Activated naive CD4-positive, alpha-beta T cell treated with anti-CD3 and anti-CD28 coated beads, Interleukin-2, amount 50 U/mL, for 16 hours (primary cell): ENCODE data around the gene CAPS.

Experiments
- DNase-seq: peaks from one replicate; pipeline ENCODE4 v3.0.0-alpha.2; 2020

CAPS gene

DNA sequence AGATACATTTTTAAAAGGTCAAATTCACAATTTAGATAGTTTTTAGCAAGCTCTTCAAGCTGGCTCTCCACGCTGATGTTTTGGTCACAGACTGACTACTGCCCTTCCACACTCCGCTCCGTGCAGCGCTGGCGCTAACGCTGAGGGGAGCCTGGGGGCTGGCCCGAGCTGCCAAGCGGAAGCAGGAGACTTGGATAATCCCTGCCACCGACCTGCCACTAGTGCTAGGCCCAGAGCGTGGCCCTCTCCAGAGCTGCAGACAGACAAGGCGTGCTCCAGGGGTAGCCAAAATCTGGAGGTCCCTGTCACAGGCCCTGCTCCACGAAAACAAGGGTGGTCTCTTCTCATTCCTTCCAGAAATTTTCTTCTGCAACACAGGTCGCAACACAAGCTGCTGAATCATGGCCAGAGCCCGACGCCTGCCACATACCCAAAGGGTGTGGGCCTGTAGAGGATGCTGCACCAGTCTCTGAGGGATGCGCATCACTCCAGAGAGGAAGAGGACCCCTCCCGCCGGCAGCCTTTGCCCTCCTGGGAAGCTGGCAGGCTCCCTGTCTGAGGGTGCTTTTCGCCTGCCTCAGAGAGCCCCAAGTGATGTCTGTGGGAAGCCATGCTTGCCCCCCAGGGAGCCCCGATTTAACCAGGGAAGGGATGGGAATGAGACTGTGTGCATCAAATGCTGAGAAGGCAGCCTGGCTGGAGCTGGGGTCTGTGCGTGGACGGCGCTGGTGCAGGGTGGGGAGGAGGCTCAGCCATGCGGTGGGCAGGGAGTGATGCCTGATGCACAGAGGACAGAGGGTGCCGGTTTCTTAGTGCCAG, 21.6 kb downstream of the CAPS start:
- no peak for DNase-seq

DNA sequence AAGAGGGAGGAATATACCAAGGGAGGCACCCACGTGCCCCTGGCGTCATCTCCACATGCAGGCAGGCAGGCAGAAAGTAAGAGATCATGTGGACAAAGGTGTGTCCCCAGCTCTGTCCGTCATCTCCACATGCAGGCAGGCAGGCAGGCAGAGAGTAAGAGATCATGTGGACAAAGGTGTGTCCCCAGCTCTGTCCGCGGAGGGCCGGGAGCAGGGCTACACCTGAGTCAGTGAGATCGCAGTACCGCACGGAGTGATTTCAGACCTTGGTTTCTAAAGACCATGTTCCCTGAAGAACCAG, 22.2 kb downstream of the CAPS start:
- DNase-seq: no peak

- no peak for DNase-seq
Measured at GRCh38 chr19:5937550-5937949, 23.5 kb downstream of the CAPS start.

DNA sequence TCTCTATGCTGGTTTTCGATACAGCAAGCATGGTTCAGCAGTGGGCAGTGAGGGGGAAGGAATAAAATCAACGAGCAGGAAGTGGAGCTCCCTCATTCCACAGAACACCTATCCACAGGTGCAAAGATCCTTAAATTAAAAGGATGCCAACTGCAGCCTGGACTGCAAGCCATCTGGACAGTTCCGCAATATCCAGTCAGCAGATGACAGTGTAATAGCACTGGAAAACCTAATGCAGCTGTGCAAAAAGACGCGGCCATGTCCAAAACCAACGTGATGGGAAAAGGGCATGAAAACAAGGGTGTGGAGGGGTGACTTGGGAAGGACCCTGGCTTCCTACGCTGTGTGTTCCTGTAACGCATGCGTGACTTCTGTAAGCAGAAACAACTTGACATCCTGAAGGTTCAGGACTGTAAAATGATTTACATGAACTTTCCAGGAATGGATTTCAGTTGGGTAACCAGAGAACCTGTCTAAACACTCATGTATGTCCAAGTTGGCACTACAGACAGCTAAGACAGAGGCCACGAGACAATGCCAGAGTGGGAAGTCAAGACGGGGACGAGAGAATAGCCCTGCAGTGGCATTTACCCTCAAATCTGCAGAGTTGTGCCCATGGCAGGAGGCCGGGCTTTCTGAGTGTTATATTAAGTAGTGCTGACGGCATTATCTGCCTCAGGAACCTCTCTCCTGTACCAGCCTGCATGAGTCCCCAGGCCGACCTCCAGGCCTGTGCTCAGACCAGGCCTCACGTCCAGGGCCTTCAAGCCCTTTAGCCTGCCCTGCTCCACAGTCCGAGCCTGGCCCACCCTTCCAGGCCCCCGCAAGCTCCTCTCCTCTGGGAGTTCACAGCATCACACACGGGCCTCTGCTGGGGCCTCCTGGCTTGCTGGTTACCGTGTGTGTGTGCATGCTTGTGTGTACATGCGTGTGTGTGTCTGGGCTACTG, 26.5 kb downstream of the CAPS start:
- no peak for DNase-seq

- no peak for DNase-seq
Measured at GRCh38 chr19:5941673-5942072, 27.6 kb downstream of the CAPS start.

DNA sequence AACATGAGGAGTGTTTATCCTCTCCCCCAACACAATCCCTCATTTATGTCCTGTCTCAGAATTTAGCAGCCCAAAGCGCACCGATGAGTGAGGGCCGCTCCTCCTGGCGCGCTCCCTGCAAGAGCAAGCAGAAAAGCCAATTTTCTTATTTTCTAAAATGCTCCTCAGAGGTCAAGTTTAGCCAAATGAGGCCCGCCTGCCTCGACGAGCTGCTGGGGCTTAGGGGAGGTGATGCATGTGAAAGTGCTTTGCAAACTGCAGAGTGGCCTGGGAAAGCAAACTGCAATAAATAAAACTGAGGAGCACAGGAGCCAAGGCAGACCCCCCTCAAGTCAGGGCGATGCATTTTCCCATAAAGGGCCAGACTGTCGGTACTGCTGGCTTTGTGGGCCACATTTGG, 29.0 kb downstream of the CAPS start:
- DNase-seq: no peak

GRCh38 chr19:5943623-5944022, 29.6 kb downstream of the CAPS start:
- DNase-seq: no peak

- DNase-seq: no peak
Measured at GRCh38 chr19:5947435-5947834, 33.4 kb downstream of the CAPS start.

GRCh38 chr19:5948752-5949564, 34.9 kb downstream of the CAPS start:
- no peak for DNase-seq

DNA sequence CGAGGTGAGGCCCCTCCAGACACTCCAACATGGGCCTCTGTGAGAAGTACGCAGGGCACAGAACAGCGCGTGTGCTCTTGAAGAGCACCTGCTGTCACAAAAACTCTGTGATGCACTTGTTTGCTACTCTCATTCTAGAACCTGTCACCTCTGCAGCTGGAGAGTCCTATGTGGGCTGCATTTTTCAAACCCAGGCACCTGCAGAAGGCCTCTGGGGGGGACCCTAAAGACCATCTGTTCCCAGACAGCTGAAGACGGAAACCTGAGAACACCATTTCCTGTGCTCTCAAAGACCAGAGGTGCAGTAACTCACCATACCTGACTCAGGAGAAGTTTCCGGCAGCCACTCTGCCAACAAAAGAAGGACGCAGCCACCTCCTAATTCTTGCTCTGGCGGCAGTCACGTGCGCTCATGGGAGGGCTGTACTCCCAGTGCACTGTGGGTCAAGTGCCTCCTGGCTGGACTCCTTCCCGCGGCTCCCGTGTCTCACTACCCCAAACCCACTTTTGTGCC, 35.8 kb downstream of the CAPS start:
- peak; percentile 31 for DNase-seq

GRCh38 chr19:5950741-5951140, 36.7 kb downstream of the CAPS start:
- DNase-seq: no peak

- no peak for DNase-seq
Measured at GRCh38 chr19:5951338-5951861, 37.3 kb downstream of the CAPS start.

GRCh38 chr19:5952193-5953029, 38.4 kb downstream of the CAPS start:
- DNase-seq: no peak

GRCh38 chr19:5953030-5953589, 39.1 kb downstream of the CAPS start:
- no peak for DNase-seq

DNA sequence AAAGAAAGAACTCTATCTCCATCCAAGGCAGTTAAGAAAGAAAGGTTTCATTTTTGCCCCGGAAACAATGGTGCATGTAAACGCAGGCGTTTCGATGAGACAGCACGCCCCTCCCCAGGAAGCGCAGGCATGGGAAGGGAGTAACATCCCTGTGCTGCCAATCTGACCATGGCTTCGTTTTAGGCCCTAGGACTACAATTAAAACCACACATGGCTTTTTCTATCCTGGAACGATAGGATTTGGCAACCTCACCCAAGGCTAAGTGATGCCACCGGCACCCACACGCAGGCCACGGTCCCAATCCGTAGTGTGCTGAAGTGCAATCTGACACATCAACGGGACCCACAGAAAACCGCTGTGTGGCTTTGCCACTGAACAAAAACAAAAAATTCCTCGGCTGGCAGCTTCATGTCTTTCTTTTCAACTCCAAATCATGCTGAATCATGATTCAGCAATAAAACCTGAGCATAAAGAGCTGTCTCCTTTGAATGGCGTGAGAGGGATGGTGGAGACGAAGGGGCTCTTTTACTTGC, 39.7 kb downstream of the CAPS start:
- peak; percentile 48 for DNase-seq

GRCh38 chr19:5954293-5954692, 40.2 kb downstream of the CAPS start:
- DNase-seq: no peak

DNA sequence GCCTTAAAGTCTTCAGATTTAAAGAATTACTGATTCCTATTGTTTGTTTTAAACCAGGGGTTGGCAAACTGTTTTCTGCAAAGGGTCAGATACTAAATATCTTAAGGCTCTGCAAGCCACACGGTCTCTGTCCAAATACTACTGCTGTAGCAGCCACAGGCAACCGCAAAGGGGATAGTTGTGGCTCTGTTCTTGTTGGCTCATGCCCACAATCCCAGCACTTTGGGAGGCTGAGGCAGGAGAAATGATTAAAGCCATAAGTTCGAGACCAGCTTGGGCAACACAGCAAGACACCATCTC, 41.5 kb downstream of the CAPS start:
- no peak for DNase-seq

DNA sequence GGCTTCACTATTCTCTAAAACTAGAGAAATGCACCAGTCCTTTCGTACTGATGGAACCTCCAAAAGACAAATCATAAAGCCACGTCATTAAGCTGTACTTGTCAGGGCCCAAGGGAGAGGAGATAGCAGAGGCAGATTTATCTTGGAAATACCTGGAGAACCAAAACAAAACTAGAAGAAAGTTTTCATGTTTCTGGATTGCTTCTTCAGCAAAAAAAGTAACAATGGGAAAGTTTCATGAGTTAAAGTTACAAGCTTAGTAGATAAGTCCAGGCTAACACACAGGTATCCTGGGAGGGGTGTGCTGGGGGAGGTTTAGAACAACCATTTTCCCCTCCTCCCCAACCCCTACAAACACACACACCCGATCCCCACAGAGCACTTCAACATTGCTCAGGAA, 42.3 kb downstream of the CAPS start:
- DNase-seq: no peak

DNA sequence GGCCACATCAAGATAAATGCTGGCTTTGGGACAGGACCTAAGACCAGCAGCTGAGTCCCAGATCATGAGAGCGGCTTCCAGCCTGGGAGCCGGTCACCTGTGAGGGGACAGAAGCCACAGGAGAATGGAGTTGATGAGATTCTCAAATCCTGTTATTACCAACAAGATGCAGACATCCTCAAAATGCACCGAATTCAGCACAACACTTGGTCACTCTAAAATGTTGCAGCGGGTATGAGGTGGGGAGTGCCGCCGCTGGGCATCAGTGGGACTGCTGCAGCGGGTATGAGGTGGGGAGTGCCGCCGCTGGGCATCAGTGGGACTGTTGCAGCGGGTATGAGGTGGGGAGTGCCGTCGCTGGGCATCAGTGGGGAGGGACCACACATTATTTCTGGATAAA, 42.7 kb downstream of the CAPS start:
- no peak for DNase-seq

GRCh38 chr19:5957170-5957569, 43.1 kb downstream of the CAPS start:
- DNase-seq: no peak

GRCh38 chr19:5958074-5958850, 44.2 kb downstream of the CAPS start:
- DNase-seq: no peak
